ENCODE results near the gene LRRC4C. TPM values are rescaled to one million over a fixed set of nuclear protein-coding genes. Genes with fewer than 3 reads are reported as not detected.

LRRC4C gene
- total RNA-seq, 1 experiment from 2014 or later: 0.15 TPM

DNA sequence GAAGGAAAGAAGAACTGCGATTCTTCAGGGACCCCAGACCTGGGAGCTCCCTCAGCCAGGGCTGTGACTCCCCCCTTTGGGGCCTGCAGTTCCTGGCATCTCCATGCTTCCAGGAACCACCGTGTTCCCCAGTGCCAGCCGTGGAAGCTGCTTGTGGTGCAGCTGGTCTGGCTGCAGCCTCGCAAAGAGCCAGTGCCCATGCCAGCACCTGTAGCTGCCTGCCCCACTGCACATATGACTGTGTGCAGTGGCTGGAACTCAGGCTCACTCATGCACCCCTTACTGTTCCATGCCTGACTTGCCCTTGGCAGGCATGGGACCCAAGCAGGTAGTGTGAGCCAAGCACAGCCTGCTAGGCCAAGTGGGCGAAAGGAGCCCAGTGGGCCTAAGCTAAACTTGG lies 401.3 kb downstream of the LRRC4C start:
- intact Hi-C loops (cut with micrococcal nuclease; ENCODE audit: unreplicated experiment) (no loop called here), in situ Hi-C loops (cut with HindIII; ENCODE audit: low pct_unique_long_range_greater_than_20kb, low sequenced_read_pairs) (no loop called here)
- TF ChIP-seq, protein P1, sequence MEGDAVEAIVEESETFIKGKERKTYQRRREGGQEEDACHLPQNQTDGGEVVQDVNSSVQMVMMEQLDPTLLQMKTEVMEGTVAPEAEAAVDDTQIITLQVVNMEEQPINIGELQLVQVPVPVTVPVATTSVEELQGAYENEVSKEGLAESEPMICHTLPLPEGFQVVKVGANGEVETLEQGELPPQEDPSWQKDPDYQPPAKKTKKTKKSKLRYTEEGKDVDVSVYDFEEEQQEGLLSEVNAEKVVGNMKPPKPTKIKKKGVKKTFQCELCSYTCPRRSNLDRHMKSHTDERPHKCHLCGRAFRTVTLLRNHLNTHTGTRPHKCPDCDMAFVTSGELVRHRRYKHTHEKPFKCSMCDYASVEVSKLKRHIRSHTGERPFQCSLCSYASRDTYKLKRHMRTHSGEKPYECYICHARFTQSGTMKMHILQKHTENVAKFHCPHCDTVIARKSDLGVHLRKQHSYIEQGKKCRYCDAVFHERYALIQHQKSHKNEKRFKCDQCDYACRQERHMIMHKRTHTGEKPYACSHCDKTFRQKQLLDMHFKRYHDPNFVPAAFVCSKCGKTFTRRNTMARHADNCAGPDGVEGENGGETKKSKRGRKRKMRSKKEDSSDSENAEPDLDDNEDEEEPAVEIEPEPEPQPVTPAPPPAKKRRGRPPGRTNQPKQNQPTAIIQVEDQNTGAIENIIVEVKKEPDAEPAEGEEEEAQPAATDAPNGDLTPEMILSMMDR (IDR thresholded peaks at IDR 0.05): no peak
- TF ChIP-seq POLR2AphosphoS5 (IDR thresholded peaks at IDR 0.05; ENCODE audit: low read depth, low read length) (no peak), TCF7L2 (IDR thresholded peaks at IDR 0.05; ENCODE audit: low read depth, low read length) (no peak), SIN3A (IDR thresholded peaks at IDR 0.05; ENCODE audit: borderline replicate concordance, insufficient read depth, low read depth, low read length) (no peak)
- TF ChIP-seq, protein P2, sequence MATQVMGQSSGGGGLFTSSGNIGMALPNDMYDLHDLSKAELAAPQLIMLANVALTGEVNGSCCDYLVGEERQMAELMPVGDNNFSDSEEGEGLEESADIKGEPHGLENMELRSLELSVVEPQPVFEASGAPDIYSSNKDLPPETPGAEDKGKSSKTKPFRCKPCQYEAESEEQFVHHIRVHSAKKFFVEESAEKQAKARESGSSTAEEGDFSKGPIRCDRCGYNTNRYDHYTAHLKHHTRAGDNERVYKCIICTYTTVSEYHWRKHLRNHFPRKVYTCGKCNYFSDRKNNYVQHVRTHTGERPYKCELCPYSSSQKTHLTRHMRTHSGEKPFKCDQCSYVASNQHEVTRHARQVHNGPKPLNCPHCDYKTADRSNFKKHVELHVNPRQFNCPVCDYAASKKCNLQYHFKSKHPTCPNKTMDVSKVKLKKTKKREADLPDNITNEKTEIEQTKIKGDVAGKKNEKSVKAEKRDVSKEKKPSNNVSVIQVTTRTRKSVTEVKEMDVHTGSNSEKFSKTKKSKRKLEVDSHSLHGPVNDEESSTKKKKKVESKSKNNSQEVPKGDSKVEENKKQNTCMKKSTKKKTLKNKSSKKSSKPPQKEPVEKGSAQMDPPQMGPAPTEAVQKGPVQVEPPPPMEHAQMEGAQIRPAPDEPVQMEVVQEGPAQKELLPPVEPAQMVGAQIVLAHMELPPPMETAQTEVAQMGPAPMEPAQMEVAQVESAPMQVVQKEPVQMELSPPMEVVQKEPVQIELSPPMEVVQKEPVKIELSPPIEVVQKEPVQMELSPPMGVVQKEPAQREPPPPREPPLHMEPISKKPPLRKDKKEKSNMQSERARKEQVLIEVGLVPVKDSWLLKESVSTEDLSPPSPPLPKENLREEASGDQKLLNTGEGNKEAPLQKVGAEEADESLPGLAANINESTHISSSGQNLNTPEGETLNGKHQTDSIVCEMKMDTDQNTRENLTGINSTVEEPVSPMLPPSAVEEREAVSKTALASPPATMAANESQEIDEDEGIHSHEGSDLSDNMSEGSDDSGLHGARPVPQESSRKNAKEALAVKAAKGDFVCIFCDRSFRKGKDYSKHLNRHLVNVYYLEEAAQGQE (IDR thresholded peaks at IDR 0.05; ENCODE audit: insufficient read depth in 1 of 2, low read depth in 2 of 2, low read length in 1 of 2): no peak
- Histone ChIP-seq H3K27ac (ENCODE audit: low read length) (no peak overlapping the region), H3K36me3 (ENCODE audit: control insufficient read depth, insufficient read depth, low read length) (no peaks in the 10 kb centered on the region), H3K9me3 (ENCODE audit: control insufficient read depth, insufficient read depth, low read depth, low read length) (no peaks in the 10 kb centered on the region), H3K27me3 (ENCODE audit: control insufficient read depth, insufficient read depth, low read length) (no peaks in the 10 kb centered on the region), H3K4me3 (ENCODE audit: low read depth in 2 of 2, low read length in 2 of 2) (no peak overlapping the region), H3K4me1 (ENCODE audit: control insufficient read depth, insufficient read depth, low read length) (no peaks in the 10 kb centered on the region)
- ChIA-PET POLR2A (no interaction called here), CTCF (no interaction called here)
- ATAC-seq (no peak), DNase-seq (ENCODE audit: low read depth, low spot score) (no peak)
- no TSS peak for BruUV-seq (replicated peaks)

DNA sequence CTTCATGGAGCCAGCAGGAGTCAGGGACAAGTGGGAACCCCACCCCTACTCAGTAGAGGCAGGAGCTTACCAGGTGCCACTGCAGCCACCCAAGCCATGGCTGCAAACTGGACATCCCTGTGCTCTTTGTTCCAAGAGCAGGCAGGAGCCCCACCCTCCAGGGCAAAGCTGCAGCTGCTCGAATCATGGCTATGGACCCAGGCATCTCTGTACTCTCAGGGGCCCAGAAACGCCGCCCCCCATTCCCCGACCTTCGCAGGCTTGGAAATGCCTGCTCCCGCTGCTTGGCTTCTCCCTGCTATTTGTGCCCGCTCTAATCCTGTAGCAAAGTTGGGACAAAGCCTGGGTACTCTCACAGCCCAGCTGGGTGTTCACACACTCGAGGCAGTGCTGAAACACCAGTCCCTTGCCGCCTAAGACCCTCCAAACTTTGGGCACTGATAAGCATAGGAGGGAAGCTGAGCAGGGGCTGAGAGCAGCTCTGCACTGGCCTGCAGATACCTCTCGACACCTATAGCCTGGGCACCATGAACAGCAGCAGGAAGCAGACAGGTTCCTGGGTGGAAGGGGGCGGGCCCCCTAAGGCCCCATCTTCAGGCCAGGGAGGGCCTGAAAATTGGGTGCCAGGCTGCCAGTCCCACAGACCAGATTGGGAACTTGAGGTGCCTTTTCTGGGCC lies 402.4 kb downstream of the LRRC4C start:
- Histone ChIP-seq H3K36me3 (ENCODE audit: control insufficient read depth, insufficient read depth, low read length) (no peaks in the 10 kb centered on the region), H3K9me3 (ENCODE audit: control insufficient read depth, insufficient read depth, low read depth, low read length) (no peaks in the 10 kb centered on the region), H3K4me1 (ENCODE audit: control insufficient read depth, insufficient read depth, low read length) (no peaks in the 10 kb centered on the region), H3K27me3 (ENCODE audit: control insufficient read depth, insufficient read depth, low read length) (no peaks in the 10 kb centered on the region), H3K4me3 (ENCODE audit: low read depth in 2 of 2, low read length in 2 of 2) (no peak overlapping the region), H3K27ac (ENCODE audit: low read length) (no peak overlapping the region)
- in situ Hi-C loops (cut with HindIII; ENCODE audit: low pct_unique_long_range_greater_than_20kb, low sequenced_read_pairs) (no loop called here), intact Hi-C loops (cut with micrococcal nuclease; ENCODE audit: unreplicated experiment) (no loop called here)
- ChIA-PET POLR2A (no interaction called here), CTCF (no interaction called here)
- DNase-seq (ENCODE audit: low read depth, low spot score): no peak
- no TSS peak for BruUV-seq (replicated peaks)
- TF ChIP-seq SIN3A (IDR thresholded peaks at IDR 0.05; ENCODE audit: borderline replicate concordance, insufficient read depth, low read depth, low read length) (no peak), TCF7L2 (IDR thresholded peaks at IDR 0.05; ENCODE audit: low read depth, low read length) (no peak), POLR2AphosphoS5 (IDR thresholded peaks at IDR 0.05; ENCODE audit: low read depth, low read length) (no peak)
- TF ChIP-seq, protein P2 (IDR thresholded peaks at IDR 0.05; ENCODE audit: insufficient read depth in 1 of 2, low read depth in 2 of 2, low read length in 1 of 2): no peak
- TF ChIP-seq, protein P1 (IDR thresholded peaks at IDR 0.05): no peak
- ATAC-seq: no peak

Measured in Panc1 (cell line).